GM12874 (cell line): ENCODE results near the gene VWF.

Experiments used
- TF ChIP-seq, protein P1 (sequence below): IDR thresholded peaks from 2 replicates; pipeline ENCODE4 v1.5.1; 2011; ENCODE audit warnings: low read depth, mild to moderate bottlenecking, control low read depth, low read length, moderate library complexity; ENCODE audit not compliant: insufficient read depth

Gene VWF

DNA sequence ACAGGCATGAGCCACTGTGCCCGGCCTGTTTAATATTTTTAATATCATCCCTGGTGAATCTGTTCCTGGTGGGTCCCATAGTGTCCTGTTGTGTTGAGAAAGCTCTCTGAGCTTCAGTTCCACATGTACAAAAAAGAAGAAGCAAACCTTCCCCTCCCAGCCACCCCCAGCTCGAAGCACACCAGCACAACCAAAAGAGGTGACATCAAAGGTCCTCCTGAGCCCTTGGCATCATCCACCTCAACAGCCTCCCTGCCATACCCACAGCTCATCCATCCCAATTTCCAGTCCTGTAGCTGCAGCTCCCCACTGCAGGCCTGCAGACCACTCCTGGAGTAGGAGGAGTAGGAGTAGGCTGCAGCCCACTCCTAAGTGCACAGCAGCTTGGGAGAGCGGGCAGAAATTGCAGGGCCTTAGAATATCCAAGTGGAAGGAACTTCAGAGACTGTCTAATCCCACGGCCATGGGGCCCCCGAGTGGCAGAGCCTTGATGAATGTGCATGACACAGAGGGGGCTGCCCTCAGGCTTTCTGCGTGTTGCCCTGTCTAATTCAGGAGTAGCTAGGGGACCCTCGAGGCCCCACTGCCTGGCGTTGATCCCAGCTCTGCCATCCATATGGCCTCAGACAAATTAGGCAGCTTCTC, 39.1 kb upstream of the VWF start:
- TF ChIP-seq, protein P1, sequence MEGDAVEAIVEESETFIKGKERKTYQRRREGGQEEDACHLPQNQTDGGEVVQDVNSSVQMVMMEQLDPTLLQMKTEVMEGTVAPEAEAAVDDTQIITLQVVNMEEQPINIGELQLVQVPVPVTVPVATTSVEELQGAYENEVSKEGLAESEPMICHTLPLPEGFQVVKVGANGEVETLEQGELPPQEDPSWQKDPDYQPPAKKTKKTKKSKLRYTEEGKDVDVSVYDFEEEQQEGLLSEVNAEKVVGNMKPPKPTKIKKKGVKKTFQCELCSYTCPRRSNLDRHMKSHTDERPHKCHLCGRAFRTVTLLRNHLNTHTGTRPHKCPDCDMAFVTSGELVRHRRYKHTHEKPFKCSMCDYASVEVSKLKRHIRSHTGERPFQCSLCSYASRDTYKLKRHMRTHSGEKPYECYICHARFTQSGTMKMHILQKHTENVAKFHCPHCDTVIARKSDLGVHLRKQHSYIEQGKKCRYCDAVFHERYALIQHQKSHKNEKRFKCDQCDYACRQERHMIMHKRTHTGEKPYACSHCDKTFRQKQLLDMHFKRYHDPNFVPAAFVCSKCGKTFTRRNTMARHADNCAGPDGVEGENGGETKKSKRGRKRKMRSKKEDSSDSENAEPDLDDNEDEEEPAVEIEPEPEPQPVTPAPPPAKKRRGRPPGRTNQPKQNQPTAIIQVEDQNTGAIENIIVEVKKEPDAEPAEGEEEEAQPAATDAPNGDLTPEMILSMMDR, result no peak

DNA sequence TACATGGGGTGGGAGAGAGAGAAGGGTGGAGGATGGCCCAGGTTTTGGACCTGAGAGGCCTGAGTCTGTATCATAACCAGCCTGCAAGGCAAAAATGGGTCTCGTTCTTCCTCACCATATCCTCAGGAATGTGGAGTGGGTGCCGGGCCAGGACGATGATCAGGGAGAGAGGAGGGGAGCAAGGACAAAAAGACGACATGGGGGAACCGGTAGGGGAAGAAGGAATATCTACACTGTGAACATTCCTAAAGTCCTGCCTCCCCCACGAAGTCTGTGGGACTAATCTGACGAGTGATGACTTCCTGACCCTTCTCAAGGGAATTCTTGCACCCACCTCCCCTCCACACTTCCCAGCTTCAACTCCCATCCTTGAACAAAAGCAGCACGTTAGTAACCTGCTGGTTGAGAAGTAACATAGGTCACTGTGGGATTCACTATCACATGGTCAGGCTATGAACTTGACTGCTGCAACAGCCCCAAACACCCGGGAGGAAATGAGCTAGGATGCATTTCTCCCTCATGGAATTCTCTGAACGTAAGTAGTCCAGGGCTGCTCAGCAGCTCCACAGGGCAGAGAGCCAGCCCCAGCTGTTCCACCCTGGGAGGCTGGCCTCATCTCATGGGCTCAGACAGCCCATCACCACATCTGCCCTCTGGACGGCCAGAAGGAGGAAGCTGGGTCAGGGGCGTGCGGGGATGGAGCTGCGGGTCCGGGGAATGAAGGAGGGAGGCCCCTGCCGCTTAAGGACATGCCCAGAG, 36.8 kb upstream of the VWF start:
- TF ChIP-seq, protein P1, result no peak

DNA sequence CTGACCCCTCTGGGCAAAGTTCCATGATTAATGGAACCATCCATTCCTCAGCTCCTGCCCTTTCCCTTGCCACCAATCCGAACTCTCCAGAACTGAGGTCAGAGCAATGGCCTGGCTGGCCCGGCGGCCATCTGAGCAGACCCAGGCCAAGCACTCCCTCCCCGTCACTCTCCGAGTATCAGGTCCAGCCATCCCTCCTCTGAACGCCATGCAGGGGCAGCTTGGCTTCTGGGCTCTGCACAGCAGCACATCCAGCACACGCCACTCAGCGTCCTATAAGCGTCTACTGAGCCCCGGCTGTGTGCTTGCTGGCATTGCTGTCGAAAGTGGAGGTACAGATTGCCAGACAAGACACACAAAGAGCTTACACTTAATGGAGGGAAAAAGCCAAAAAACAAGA, 34.3 kb upstream of the VWF start:
- TF ChIP-seq, protein P1, result no peak

DNA sequence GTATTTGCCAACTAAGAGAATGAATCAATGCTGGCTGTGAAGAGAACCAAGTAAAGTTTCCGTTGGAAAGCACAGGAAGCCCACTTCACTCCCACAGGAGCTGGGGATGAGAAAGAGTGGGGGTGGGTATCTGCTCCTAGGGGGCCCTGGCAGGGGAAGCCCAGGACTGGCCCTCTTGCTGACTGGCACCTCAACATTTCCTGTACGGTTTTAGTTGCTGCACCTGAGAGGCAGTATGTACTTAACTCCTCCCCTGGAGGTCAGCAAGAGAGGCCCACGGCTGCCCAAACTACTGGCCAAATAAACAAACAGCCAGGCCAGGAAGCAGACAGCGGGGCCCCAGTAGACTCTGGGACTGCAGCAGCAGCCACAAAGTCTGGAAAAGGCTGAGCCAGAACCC, 33.8 kb upstream of the VWF start:
- TF ChIP-seq, protein P1, result no peak

DNA sequence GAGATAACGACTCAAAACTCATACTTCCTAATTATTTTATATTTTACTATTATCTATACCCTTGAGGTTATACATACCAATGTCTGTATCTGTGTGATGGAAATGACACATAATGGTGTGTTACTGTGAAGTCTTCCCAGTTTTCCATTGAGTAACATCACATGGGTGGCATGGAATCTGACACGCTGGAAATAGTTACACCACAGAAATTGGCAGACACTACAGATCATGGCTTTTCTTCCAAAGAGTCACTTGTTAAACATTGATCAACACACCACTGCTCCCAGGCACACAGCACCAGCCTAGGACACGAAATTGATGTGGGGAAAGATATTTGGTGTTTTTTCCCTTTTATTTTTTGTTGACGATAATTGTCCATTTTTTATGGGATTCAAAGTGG, 33.0 kb upstream of the VWF start:
- TF ChIP-seq, protein P1, result no peak

DNA sequence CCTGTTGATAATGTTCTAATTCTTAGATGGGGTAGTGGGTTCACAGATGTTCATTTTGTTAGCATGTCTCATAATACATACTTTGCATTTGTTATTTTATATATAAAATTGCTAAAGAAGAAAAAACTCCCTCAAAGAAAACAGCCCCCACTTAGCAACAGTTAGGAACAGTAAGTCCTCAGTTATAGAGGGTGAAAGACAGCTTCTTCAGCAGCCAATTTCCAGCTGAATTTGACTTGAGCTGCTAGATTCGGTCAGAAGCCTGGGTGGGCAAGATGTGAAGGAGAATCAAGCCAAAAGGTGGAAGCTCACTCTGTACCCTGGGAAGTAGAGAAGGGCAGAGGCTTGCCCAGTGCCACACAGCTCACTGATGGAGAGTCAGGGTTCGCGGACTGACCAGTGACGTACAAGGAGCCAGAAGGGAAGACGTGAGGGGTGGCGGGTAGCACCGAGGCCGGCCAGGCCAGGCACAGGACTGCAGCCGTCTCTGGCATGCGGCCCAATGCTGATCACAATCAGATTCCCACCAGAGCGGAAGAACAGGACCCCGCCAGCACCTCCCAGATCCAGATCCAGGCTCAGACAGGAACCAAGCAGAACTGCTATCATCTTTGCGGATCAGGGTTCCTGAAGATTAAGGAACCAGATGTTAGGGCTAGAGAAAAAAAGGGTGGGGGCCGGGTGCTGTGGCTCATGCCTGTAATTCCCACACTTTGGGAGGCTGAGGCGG, 30.4 kb upstream of the VWF start:
- TF ChIP-seq, protein P1, result no peak

DNA sequence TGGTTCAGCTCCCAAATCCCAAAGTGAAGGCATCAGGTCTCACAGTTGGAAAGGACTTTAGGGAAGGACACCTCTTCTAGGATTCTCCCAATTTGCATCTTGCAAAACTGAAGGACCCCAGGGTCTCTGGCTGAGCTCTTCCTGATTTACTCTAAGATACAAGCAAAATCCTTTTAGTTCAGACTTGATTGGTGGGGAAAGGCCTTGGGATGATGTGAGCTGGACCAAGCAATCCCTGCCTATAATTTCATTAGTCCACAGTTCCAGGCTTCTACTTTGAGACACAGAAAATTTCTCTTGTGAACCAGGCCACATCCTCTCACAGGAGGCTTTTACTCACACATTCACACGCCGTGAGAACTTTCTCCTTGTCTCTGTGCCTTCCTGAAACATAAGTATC, 23.6 kb upstream of the VWF start:
- TF ChIP-seq, protein P1, result no peak
